D721Med (cell line): Measurements from ENCODE around the gene SRSF8.

Experiments used
- DNase-seq: peaks from one replicate; pipeline ENCODE4 v3.0.0; 2011; ENCODE audit warnings: low spot score; ENCODE audit not compliant: insufficient read length
- FAIRE-seq: peaks from 2 replicates; lab custom pipeline; 2011; peaks lifted over from hg19 to GRCh38; lab: Jason Lieb, UNC
- TF ChIP-seq, protein P1 (sequence below): IDR thresholded peaks from 2 replicates; pipeline ENCODE4 v1.5.1; 2012; ENCODE audit warnings: mild to moderate bottlenecking, control low read depth; ENCODE audit not compliant: insufficient read depth; ENCODE audit errors: missing control alignments

The SRSF8 gene

GRCh38 chr11:95068549-95068948 lies 1.8 kb downstream of the SRSF8 start:
- TF ChIP-seq, protein P1, sequence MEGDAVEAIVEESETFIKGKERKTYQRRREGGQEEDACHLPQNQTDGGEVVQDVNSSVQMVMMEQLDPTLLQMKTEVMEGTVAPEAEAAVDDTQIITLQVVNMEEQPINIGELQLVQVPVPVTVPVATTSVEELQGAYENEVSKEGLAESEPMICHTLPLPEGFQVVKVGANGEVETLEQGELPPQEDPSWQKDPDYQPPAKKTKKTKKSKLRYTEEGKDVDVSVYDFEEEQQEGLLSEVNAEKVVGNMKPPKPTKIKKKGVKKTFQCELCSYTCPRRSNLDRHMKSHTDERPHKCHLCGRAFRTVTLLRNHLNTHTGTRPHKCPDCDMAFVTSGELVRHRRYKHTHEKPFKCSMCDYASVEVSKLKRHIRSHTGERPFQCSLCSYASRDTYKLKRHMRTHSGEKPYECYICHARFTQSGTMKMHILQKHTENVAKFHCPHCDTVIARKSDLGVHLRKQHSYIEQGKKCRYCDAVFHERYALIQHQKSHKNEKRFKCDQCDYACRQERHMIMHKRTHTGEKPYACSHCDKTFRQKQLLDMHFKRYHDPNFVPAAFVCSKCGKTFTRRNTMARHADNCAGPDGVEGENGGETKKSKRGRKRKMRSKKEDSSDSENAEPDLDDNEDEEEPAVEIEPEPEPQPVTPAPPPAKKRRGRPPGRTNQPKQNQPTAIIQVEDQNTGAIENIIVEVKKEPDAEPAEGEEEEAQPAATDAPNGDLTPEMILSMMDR: no peak
- FAIRE-seq (no peak), DNase-seq (no peak)

- FAIRE-seq (no peak), DNase-seq (no peak)
- TF ChIP-seq, protein P1: no peak
Measured at GRCh38 chr11:95070471-95070870, 3.8 kb downstream of the SRSF8 start.

GRCh38 chr11:95072948-95073347 lies 6.2 kb downstream of the SRSF8 start:
- FAIRE-seq (no peak), DNase-seq (no peak)
- TF ChIP-seq, protein P1: no peak

- TF ChIP-seq, protein P1: no peak
- no peak for DNase-seq
- FAIRE-seq: no peak
Measured at GRCh38 chr11:95074792-95075563, 8.3 kb downstream of the SRSF8 start.

- FAIRE-seq (no peak), DNase-seq (no peak)
Measured at GRCh38 chr11:95076416-95076815, 9.7 kb downstream of the SRSF8 start.

DNA sequence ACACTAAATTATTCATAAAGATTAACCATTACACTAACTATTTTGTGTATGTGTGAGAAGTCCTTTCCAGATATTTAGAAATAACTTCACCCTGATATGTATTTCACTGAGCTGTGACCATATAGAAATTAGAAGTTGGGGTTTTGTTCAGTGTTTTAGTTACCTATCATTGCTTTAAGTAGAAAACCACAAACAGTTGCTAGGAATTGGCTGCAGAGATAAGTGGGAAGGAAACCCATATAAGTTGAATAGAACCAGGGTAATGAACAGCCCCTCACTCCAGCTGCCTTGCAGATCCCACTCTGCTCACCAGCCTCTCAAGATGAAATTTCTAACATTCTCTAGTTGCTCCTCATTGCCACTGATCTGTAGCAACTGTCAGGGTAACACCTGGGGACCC lies 10.3 kb downstream of the SRSF8 start:
- DNase-seq (no peak), FAIRE-seq (no peak)
- TF ChIP-seq, protein P1: no peak

More at GRCh38 chr11:95076416-95076815, 9.7 kb downstream of the SRSF8 start:
- TF ChIP-seq, protein P1: no peak

- TF ChIP-seq, protein P1: no peak
- DNase-seq (no peak), FAIRE-seq (no peak)
Measured at GRCh38 chr11:95078526-95078925, 11.8 kb downstream of the SRSF8 start.
